ENCODE data around the gene RARG. TPM values are rescaled to one million over a fixed set of nuclear protein-coding genes. Genes with fewer than 3 reads are reported as not detected.

RARG gene
- total RNA-seq, 1 donor from 2014 or later = 13.1 TPM

- no peak for DNase-seq (ENCODE audit: low read depth in 2 of 2)
These were observed 7.7 kb downstream of the RARG start for GRCh38 chr12:53224061-53224896.

- peak in 1 of 2 donors; percentile 56 for DNase-seq (ENCODE audit: low read depth in 2 of 2)
These were observed 8.5 kb downstream of the RARG start for GRCh38 chr12:53223389-53224060.

DNA sequence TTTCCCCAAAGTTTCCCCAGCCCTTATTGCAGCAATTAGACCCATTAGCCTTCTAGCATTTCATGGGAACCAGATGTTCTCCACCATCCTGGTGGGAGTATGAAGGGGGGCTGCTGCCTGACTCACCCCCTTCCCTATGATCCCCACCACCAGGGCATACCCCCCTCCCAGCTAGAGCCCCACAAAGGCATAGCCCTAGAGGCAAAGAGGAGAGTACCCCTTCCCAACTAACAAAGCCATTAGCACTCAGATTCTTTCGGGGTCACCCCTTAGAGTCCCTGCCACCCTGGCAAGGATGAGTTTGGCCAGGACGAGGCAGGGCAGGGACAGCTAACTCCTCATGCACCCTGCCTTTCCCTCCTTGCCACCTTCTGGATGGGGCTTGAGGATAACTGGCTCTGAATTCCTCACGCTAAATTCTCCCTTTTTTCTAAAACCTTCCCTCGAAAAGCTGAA is 9.2 kb downstream of the RARG start:
- DNase-seq (ENCODE audit: low read depth in 2 of 2) = no peak

GRCh38 chr12:53222170-53222721 is 9.8 kb downstream of the RARG start:
- no peak for DNase-seq (ENCODE audit: low read depth in 2 of 2)

- DNase-seq (ENCODE audit: low read depth in 2 of 2) = peak in 1 of 2 donors; percentile 76
These were observed 10.6 kb downstream of the RARG start for GRCh38 chr12:53221203-53222080.

DNA sequence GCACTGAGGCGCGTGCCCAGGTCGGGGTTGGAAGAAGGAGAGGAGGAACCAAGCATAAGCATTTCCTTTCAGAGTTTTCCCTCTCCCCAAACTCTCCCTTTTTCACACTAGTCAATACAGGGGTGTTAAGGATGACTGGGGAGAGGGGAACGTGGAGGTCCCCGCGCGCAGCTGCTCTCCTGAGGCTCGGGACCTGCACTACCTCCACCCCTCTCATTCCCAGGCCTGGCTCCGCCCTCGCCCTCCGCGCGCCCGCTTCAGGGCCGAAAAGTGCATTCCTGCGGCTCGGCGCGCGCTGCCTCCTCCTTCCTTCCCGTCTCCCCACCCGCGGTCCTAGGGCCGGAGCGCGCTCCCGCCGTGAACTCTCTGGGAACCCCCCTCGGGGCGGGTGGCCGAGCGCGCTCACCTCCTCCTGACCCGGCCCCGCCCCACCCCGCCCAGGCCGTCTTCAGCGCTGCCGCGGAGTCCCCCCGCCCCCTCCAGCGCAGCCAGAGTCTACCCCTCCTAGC is 11.3 kb downstream of the RARG start:
- DNase-seq (ENCODE audit: low read depth in 2 of 2) = peak; percentile 41 to 90

GRCh38 chr12:53219956-53220693 is 11.9 kb downstream of the RARG start:
- peak in 1 of 2 donors; percentile 79 for DNase-seq (ENCODE audit: low read depth in 2 of 2)

GRCh38 chr12:53219292-53219955 is 12.6 kb downstream of the RARG start:
- DNase-seq (ENCODE audit: low read depth in 2 of 2) = peak in 1 of 2 donors; percentile 48

GRCh38 chr12:53218551-53219291 is 13.3 kb downstream of the RARG start:
- no peak for DNase-seq (ENCODE audit: low read depth in 2 of 2)

GRCh38 chr12:53217931-53218307 is 14.1 kb downstream of the RARG start:
- no peak for DNase-seq (ENCODE audit: low read depth in 2 of 2)

GRCh38 chr12:53217051-53217930 is 14.7 kb downstream of the RARG start:
- DNase-seq (ENCODE audit: low read depth in 2 of 2) = no peak

DNA sequence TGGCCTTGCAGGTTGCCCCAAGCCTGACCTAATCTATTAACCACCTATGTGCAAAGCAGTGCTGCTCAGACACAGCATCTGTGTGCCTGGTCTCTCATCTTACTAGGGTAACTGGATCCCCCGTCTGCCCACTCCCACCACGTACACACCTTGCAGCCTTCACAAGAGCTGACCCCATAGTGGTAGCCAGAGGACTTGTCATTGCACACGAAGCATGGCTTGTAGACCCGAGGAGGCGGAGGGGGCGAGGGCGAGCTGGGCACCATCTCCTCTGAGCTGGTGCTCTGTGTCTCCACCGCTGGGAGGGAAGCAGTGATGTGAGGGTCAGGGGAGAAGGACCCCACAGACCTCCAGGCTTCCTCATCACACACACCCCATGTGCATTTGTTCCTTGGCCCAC is 16.5 kb downstream of the RARG start:
- no peak for DNase-seq (ENCODE audit: low read depth in 2 of 2)

DNA sequence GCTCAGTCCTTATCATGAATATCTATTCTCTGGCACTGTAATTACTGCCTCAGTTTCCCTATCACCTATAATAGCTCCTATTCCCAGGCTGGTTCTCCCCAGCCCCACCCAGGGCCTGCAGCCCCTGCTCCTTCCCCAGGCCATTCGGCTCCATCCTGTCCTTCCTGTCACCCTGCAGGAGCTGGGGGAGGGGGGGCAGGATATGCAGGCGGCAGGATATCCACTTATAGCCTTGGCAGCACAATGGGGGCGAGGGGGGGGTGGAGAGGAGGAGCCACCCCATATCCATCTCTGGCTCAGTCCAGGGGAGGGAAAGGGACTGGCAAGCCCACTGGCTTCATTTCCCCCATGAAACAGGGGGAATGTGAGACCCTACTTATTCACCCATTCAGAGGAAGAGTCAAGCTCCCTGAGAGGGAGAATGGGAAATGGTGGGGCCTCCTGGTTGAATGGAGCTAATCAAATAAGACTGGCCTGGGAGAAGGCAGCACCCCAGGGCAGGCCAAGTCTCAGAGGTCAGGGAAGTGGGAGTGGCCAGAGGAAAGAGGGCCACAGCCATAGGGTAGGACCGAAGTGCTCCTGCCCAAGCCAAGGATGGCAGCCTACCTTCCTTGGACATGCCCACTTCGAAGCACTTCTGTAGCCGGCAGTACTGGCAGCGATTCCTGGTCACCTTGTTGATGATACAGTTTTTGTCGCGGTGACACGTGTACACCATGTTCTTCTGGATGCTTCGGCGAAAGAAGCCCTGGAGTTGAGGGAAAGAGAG is 17.1 kb downstream of the RARG start:
- DNase-seq (ENCODE audit: low read depth in 2 of 2) = peak; percentile 51 to 75

DNA sequence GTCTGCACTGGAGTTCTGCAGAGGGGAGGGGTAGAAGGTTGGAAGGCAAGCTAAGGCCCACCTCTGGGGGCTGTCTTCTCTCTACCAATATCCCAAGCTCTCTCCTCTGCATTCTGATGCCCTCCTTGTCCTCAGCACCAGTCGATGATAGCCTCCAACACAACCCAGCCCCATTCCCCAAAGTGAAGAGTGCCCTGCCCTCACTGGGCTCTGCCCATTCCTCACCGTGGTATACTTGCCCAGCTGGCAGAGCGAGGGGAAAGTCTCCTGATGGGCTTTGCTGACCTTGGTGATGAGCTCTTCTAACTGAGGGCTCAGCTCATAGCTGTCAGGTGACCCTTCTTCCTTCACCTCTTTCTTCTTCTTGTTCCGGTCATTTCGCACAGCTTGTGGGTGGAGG is 17.8 kb downstream of the RARG start:
- DNase-seq (ENCODE audit: low read depth in 2 of 2) = no peak

GRCh38 chr12:53213348-53213747 is 18.7 kb downstream of the RARG start:
- DNase-seq (ENCODE audit: low read depth in 2 of 2) = peak; percentile 48 to 80

GRCh38 chr12:53212931-53213330 is 19.1 kb downstream of the RARG start:
- no peak for DNase-seq (ENCODE audit: low read depth in 2 of 2)
